ENCODE measurements around the gene ELF3. TPM values are rescaled to one million over a fixed set of nuclear protein-coding genes. Genes with fewer than 3 reads are reported as not detected.
A peak's percentile ranks its signal among the peaks of the same experiment; 100 is the strongest.

ELF3 gene
- total and polyA plus RNA-seq, 2 of the 8 experiments (the other 6 are each of a cell fraction or from before 2014, with no cell fraction given), result 17.3 to 25.0 TPM

DNA sequence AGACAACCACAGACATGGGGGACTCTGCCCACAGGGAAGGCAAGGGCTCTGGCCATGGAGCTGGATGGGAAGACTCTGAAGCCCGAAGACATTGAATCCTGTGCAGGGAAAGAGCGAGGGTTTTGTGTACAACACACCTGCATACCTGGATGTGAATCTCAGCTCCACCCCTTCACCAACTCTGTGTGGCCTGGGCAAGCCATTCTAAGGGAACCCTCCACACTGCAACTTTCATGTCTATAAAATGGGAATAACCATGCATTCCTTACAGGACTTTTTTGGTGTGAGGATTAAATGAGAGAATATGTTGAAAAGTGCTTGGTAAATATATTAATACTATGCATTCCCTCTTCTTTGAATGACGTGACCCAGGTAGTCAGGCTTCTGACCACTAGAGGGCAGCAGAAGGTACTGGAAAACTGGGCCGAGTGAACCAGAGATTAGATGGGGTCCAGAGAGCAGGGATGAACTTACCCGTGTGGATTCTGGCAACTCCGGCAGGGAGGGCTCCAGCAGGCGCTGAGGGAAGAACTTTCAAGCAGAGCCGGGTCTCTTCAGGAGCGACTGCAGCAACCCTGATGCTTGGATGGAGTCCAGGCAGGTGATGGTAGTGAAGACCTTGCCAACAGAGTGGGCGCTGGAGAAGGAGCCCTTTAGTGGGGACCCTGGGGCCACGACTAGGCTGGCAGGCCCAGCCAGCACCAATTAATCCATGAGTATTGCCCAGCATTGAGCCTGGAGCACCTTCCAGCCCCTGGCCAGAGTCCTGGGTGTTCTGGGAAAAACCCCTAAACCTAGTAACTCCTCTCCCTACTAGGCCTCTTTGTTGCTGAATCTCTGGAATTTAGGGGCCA, 834 bp upstream of the ELF3 start (continued):
- TF ChIP-seq, protein P1, sequence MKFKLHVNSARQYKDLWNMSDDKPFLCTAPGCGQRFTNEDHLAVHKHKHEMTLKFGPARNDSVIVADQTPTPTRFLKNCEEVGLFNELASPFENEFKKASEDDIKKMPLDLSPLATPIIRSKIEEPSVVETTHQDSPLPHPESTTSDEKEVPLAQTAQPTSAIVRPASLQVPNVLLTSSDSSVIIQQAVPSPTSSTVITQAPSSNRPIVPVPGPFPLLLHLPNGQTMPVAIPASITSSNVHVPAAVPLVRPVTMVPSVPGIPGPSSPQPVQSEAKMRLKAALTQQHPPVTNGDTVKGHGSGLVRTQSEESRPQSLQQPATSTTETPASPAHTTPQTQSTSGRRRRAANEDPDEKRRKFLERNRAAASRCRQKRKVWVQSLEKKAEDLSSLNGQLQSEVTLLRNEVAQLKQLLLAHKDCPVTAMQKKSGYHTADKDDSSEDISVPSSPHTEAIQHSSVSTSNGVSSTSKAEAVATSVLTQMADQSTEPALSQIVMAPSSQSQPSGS (IDR thresholded peaks at IDR 0.05; ENCODE audit: low read length), result peak; percentile 97
- TF ChIP-seq SP4 (IDR thresholded peaks at IDR 0.05; ENCODE audit: low read length) (no peak), RAD21 (IDR thresholded peaks at IDR 0.05 in 1 of 2, conservative IDR thresholded peaks at IDR 0.05 in 1 of 2; ENCODE audit: low read depth in 2 of 2, low read length in 2 of 2) (peak; percentile 80 to 90), POLR2A (IDR thresholded peaks at IDR 0.05; ENCODE audit: control extremely low read depth in 1 of 2, low read depth in 2 of 2, low read length in 2 of 2) (no peak), EZH2 (IDR thresholded peaks at IDR 0.05; ENCODE audit: low read depth, low read length, severe bottlenecking) (no peak), ZNF274 (IDR thresholded peaks at IDR 0.05; ENCODE audit: borderline replicate concordance, extremely low read depth, low read length) (no peak), ASH2L (IDR thresholded peaks at IDR 0.05; ENCODE audit: low read length) (no peak), TBP (IDR thresholded peaks at IDR 0.05; ENCODE audit: low read depth, low read length) (peak; percentile 30; the same call in 1 of the 2 replicates), SUZ12 (IDR thresholded peaks at IDR 0.05; ENCODE audit: low read length) (no peak), POU5F1 (IDR thresholded peaks at IDR 0.05; ENCODE audit: low read depth, low read length) (no peak), TAF1 (IDR thresholded peaks at IDR 0.05; ENCODE audit: low read depth, low read length) (0 out of 2 replicates have a peak, but pooled peaks have one; percentile 32), FOSL1 (IDR thresholded peaks at IDR 0.05; ENCODE audit: insufficient read depth, low read depth, low read length) (no peak), KDM1A (IDR thresholded peaks at IDR 0.05; ENCODE audit: borderline replicate concordance, low read length) (no peak), SIX5 (IDR thresholded peaks at IDR 0.05; ENCODE audit: low read depth, low read length) (no peak), NRF1 (IDR thresholded peaks at IDR 0.05; ENCODE audit: low read depth, low read length) (no peak), CBX8 (IDR thresholded peaks at IDR 0.05; ENCODE audit: borderline replicate concordance, low read depth, low read length) (no peak), JUND (IDR thresholded peaks at IDR 0.05; ENCODE audit: low read length) (peak; percentile 40; the same call in 1 of the 2 replicates)
- TF ChIP-seq, protein P2, sequence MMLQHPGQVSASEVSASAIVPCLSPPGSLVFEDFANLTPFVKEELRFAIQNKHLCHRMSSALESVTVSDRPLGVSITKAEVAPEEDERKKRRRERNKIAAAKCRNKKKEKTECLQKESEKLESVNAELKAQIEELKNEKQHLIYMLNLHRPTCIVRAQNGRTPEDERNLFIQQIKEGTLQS (IDR thresholded peaks at IDR 0.05; ENCODE audit: insufficient read depth, low read depth, low read length), result no peak
- TF ChIP-seq, protein P3, sequence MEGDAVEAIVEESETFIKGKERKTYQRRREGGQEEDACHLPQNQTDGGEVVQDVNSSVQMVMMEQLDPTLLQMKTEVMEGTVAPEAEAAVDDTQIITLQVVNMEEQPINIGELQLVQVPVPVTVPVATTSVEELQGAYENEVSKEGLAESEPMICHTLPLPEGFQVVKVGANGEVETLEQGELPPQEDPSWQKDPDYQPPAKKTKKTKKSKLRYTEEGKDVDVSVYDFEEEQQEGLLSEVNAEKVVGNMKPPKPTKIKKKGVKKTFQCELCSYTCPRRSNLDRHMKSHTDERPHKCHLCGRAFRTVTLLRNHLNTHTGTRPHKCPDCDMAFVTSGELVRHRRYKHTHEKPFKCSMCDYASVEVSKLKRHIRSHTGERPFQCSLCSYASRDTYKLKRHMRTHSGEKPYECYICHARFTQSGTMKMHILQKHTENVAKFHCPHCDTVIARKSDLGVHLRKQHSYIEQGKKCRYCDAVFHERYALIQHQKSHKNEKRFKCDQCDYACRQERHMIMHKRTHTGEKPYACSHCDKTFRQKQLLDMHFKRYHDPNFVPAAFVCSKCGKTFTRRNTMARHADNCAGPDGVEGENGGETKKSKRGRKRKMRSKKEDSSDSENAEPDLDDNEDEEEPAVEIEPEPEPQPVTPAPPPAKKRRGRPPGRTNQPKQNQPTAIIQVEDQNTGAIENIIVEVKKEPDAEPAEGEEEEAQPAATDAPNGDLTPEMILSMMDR (IDR thresholded peaks at IDR 0.05; ENCODE audit: control extremely low read depth in 1 of 3, insufficient read depth in 1 of 3, low read depth in 1 of 3, low read length in 3 of 3), result peak in 2 of 3 experiments; percentile 73 to 82; a peak in 3 of 4 replicates
